Measurements from ENCODE around the gene CCDC126.

Gene CCDC126

DNA sequence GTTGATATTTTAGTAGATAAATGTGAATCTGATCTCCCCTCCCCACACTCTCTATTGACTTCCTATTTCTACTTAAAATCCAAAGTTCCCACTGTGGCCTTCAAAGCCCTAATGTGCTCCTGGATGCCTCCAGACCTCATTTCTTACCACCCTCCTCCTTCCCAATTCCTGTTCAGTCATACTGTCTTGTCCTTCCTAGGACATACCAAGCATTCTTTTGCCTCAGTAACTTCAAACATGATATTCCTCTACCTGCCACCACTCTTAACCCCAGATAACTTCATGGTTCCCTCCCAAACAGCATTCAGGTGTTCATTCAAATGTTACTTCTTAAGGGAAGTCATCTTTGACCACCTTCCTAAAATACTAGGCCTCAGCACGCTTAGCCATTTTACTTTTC, 48.6 kb downstream of the CCDC126 start:
- no peak; the same call in 2 of the 3 replicates for ATAC-seq
- no peak for TF ChIP-seq ESRRG (CRISPR knock-in tag; IDR thresholded peaks at IDR 0.05)
- no peak for TF ChIP-seq CSDC2 (CRISPR knock-in tag; IDR thresholded peaks at IDR 0.05)
- TF ChIP-seq ZFP30 (CRISPR knock-in tag; IDR thresholded peaks at IDR 0.05) = no peak
- TF ChIP-seq, protein P1, sequence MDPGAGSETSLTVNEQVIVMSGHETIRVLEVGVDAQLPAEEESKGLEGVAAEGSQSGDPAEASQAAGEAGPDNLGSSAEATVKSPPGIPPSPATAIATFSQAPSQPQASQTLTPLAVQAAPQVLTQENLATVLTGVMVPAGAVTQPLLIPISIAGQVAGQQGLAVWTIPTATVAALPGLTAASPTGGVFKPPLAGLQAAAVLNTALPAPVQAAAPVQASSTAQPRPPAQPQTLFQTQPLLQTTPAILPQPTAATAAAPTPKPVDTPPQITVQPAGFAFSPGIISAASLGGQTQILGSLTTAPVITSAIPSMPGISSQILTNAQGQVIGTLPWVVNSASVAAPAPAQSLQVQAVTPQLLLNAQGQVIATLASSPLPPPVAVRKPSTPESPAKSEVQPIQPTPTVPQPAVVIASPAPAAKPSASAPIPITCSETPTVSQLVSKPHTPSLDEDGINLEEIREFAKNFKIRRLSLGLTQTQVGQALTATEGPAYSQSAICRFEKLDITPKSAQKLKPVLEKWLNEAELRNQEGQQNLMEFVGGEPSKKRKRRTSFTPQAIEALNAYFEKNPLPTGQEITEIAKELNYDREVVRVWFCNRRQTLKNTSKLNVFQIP (CRISPR knock-in tag; IDR thresholded peaks at IDR 0.05; ENCODE audit: borderline replicate concordance, low read depth) = no peak
- no peak for TF ChIP-seq ZNF8 (CRISPR knock-in tag; IDR thresholded peaks at IDR 0.05)
- TF ChIP-seq ARNTL (CRISPR knock-in tag; IDR thresholded peaks at IDR 0.05; ENCODE audit: borderline replicate concordance, low read depth) = no peak
- TF ChIP-seq, protein P2, sequence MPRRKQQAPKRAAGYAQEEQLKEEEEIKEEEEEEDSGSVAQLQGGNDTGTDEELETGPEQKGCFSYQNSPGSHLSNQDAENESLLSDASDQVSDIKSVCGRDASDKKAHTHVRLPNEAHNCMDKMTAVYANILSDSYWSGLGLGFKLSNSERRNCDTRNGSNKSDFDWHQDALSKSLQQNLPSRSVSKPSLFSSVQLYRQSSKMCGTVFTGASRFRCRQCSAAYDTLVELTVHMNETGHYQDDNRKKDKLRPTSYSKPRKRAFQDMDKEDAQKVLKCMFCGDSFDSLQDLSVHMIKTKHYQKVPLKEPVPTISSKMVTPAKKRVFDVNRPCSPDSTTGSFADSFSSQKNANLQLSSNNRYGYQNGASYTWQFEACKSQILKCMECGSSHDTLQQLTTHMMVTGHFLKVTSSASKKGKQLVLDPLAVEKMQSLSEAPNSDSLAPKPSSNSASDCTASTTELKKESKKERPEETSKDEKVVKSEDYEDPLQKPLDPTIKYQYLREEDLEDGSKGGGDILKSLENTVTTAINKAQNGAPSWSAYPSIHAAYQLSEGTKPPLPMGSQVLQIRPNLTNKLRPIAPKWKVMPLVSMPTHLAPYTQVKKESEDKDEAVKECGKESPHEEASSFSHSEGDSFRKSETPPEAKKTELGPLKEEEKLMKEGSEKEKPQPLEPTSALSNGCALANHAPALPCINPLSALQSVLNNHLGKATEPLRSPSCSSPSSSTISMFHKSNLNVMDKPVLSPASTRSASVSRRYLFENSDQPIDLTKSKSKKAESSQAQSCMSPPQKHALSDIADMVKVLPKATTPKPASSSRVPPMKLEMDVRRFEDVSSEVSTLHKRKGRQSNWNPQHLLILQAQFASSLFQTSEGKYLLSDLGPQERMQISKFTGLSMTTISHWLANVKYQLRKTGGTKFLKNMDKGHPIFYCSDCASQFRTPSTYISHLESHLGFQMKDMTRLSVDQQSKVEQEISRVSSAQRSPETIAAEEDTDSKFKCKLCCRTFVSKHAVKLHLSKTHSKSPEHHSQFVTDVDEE (CRISPR knock-in tag; IDR thresholded peaks at IDR 0.05) = no peak
- no peak for TF ChIP-seq ZFP3 (CRISPR knock-in tag; IDR thresholded peaks at IDR 0.05)

DNA sequence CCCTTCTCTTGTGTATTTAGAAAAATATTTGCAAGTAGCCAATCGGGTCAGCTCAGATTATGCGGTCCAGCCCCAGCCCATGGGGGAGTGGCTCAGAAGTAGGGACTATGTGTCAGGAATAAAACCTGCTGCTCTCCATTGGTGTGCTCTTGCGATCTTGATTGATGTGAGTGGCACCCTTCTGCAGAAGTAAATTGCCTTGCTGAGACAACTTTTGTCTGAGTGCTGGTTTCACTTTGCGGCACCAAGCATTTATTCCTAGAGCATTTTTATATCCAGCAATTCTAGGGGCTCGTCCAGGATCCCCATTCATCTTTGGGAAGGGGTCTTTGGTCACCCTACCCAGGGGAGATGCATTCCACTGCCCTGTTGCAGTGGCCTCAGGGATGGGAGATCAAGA, 56.8 kb downstream of the CCDC126 start:
- ATAC-seq = no peak
- TF ChIP-seq GLIS3 (CRISPR knock-in tag; IDR thresholded peaks at IDR 0.05) = no peak
- TF ChIP-seq ZFP3 (CRISPR knock-in tag; IDR thresholded peaks at IDR 0.05) = no peak
- TF ChIP-seq, protein P1 (CRISPR knock-in tag; IDR thresholded peaks at IDR 0.05; ENCODE audit: borderline replicate concordance, low read depth) = no peak
- TF ChIP-seq ZC3H10 (CRISPR knock-in tag; IDR thresholded peaks at IDR 0.05) = no peak
- TF ChIP-seq, protein P3, sequence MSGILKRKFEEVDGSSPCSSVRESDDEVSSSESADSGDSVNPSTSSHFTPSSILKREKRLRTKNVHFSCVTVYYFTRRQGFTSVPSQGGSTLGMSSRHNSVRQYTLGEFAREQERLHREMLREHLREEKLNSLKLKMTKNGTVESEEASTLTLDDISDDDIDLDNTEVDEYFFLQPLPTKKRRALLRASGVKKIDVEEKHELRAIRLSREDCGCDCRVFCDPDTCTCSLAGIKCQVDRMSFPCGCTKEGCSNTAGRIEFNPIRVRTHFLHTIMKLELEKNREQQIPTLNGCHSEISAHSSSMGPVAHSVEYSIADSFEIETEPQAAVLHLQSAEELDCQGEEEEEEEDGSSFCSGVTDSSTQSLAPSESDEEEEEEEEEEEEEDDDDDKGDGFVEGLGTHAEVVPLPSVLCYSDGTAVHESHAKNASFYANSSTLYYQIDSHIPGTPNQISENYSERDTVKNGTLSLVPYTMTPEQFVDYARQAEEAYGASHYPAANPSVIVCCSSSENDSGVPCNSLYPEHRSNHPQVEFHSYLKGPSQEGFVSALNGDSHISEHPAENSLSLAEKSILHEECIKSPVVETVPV (CRISPR knock-in tag; IDR thresholded peaks at IDR 0.05) = no peak
- TF ChIP-seq CSDC2 (CRISPR knock-in tag; IDR thresholded peaks at IDR 0.05) = no peak
- no peak for TF ChIP-seq OSR1 (CRISPR knock-in tag; IDR thresholded peaks at IDR 0.05)
- TF ChIP-seq, protein P2 (CRISPR knock-in tag; IDR thresholded peaks at IDR 0.05) = no peak
- TF ChIP-seq, protein P4, sequence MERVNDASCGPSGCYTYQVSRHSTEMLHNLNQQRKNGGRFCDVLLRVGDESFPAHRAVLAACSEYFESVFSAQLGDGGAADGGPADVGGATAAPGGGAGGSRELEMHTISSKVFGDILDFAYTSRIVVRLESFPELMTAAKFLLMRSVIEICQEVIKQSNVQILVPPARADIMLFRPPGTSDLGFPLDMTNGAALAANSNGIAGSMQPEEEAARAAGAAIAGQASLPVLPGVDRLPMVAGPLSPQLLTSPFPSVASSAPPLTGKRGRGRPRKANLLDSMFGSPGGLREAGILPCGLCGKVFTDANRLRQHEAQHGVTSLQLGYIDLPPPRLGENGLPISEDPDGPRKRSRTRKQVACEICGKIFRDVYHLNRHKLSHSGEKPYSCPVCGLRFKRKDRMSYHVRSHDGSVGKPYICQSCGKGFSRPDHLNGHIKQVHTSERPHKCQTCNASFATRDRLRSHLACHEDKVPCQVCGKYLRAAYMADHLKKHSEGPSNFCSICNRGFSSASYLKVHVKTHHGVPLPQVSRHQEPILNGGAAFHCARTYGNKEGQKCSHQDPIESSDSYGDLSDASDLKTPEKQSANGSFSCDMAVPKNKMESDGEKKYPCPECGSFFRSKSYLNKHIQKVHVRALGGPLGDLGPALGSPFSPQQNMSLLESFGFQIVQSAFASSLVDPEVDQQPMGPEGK (CRISPR knock-in tag; IDR thresholded peaks at IDR 0.05; ENCODE audit: borderline replicate concordance) = no peak
- TF ChIP-seq ZNF8 (CRISPR knock-in tag; IDR thresholded peaks at IDR 0.05) = no peak
- no peak for TF ChIP-seq TCF4 (CRISPR knock-in tag; IDR thresholded peaks at IDR 0.05; ENCODE audit: borderline replicate concordance)
- no peak for TF ChIP-seq ZFP30 (CRISPR knock-in tag; IDR thresholded peaks at IDR 0.05)
- no peak for TF ChIP-seq ZNF565 (CRISPR knock-in tag; conservative IDR thresholded peaks at IDR 0.05; ENCODE audit: low read depth)
- no peak for TF ChIP-seq SNAI2 (CRISPR knock-in tag; IDR thresholded peaks at IDR 0.05)
- TF ChIP-seq PPARA (CRISPR knock-in tag; IDR thresholded peaks at IDR 0.05; ENCODE audit: borderline replicate concordance) = no peak
- no peak for TF ChIP-seq BACH2 (CRISPR knock-in tag; IDR thresholded peaks at IDR 0.05; ENCODE audit: borderline replicate concordance)
- no peak for TF ChIP-seq ZNF70 (CRISPR knock-in tag; IDR thresholded peaks at IDR 0.05)
